Astrocyte of the spinal cord (primary cell): Measurements from ENCODE around the gene TP53BP1.

Source experiments
- DNase-seq: peaks from one replicate; pipeline ENCODE4 v3.0.0; 2011; ENCODE audit warnings: low read depth, low spot score
- H3K4me3 ChIP-seq: 2 replicates; pipeline ENCODE4 v1.5.1; 2011; ENCODE audit warnings: low read depth, mild to moderate bottlenecking, low read length, moderate library complexity
- CTCF ChIP-seq: IDR thresholded peaks from 2 replicates; pipeline ENCODE4 v1.5.1; 2012; ENCODE audit warnings: low read depth, mild to moderate bottlenecking, low read length, inconsistent platforms
- in situ Hi-C: cut with HindIII; loops from 2 replicates; pipeline ENCODE4 v1.10.0; 2017; ENCODE audit warnings: low sequenced_read_pairs

The TP53BP1 gene

GRCh38 chr15:43376017-43376705 is 116.8 kb downstream of the TP53BP1 start:
- H3K4me3 ChIP-seq, result no peak overlapping the region
- in situ Hi-C loops, result no loop called here
- peak; percentile 85 for TF ChIP-seq CTCF
- DNase-seq, result peak; percentile 31

- DNase-seq, result peak; percentile 77
- peak within 1 kb of the TSS; percentile 83 for H3K4me3 ChIP-seq
- in situ Hi-C loops, result no loop called here
- TF ChIP-seq CTCF, result peak; percentile 40
Observed at GRCh38 chr15:43370975-43371974, 121.7 kb downstream of the TP53BP1 start, which contains the start of the genes TUBGCP4 and ZSCAN29. Gene TUBGCP4 (plus strand): TSS chr15:43371101. CDS start chr15:43371355, 254 bp downstream. Gene ZSCAN29 (minus strand): TSS chr15:43371043. CDS start chr15:43369913, 1,130 bp downstream.

- no peak for TF ChIP-seq CTCF
- H3K4me3 ChIP-seq, result peak overlapping the region; percentile 83
- DNase-seq, result peak; percentile 33
- in situ Hi-C loops, result no loop called here
Observed at GRCh38 chr15:43370310-43370974, 122.5 kb downstream of the TP53BP1 start.

GRCh38 chr15:43361313-43361903 is 131.5 kb downstream of the TP53BP1 start:
- TF ChIP-seq CTCF, result no peak
- in situ Hi-C loops, result no loop called here
- no peak for DNase-seq
- H3K4me3 ChIP-seq, result no peak overlapping the region

GRCh38 chr15:43360821-43361220 is 132.1 kb downstream of the TP53BP1 start:
- no peak overlapping the region for H3K4me3 ChIP-seq
- no peak for TF ChIP-seq CTCF
- in situ Hi-C loops, result no loop called here
- DNase-seq, result no peak
